GM23338 (cell line): Measurements from ENCODE around the gene EFEMP1. TPM values are rescaled to one million over a fixed set of nuclear protein-coding genes. Genes with fewer than 3 reads are reported as not detected.

Source experiments
- ATAC-seq: fragments of 200-7000 bp; cut with Tn5 transposase; 3 replicates; pipeline ENCODE4 v1.9.1; 2020
- DNase-seq: peaks from one replicate; pipeline ENCODE4 v3.0.0-alpha.2; 2015; ENCODE audit warnings: low spot score
- H2AFZ ChIP-seq: fragments of 200-600 bp; sonication (generic); 2 replicates; pipeline ENCODE4 v1.8.0; 2016; ENCODE audit warnings: antibody characterized with exemption, mild to moderate bottlenecking, moderate library complexity
- H3F3A ChIP-seq: fragments of 200-600 bp; sonication (generic); replicated peaks from 2 replicates; pipeline ENCODE4 v1.8.0; 2017; ENCODE audit warnings: antibody characterized with exemption, mixed run types, low read depth
- H3K27ac ChIP-seq: fragments of 200-600 bp; sonication (generic); 2 replicates; pipeline ENCODE4 v1.6.1; 2016; ENCODE audit warnings: low read depth
- H3K27me3 ChIP-seq: fragments of 200-600 bp; sonication (generic); 2 replicates; pipeline ENCODE4 v1.8.0; 2016; ENCODE audit warnings: mild to moderate bottlenecking, mixed run types, moderate library complexity; ENCODE audit not compliant: insufficient read depth
- H3K36me3 ChIP-seq: fragments of 200-600 bp; sonication (generic); 2 replicates; pipeline ENCODE4 v1.8.0; 2016; ENCODE audit warnings: mild to moderate bottlenecking; ENCODE audit not compliant: insufficient read depth
- H3K4me1 ChIP-seq: fragments of 200-600 bp; sonication (generic); 2 replicates; pipeline ENCODE4 v1.8.0; 2016; ENCODE audit warnings: mild to moderate bottlenecking, moderate library complexity; ENCODE audit not compliant: insufficient read depth
- H3K4me2 ChIP-seq: fragments of 200-600 bp; sonication (generic); 2 replicates; pipeline ENCODE4 v1.7.1; 2017; ENCODE audit warnings: mixed run types
- H3K4me3 ChIP-seq: fragments of 200-600 bp; sonication (generic); 2 replicates; pipeline ENCODE4 v1.6.1; 2016; ENCODE audit warnings: mixed run types
- H3K79me2 ChIP-seq: fragments of 200-600 bp; sonication (generic); replicated peaks from 2 replicates; pipeline ENCODE4 v1.8.0; 2017; ENCODE audit warnings: mild to moderate bottlenecking; ENCODE audit not compliant: insufficient read depth
- H3K9me2 ChIP-seq: fragments of 200-600 bp; sonication (generic); 2 replicates; pipeline ENCODE4 v1.8.0; 2017; ENCODE audit not compliant: insufficient read depth
- H4K20me1 ChIP-seq: fragments of 200-600 bp; sonication (generic); replicated peaks from 2 replicates; pipeline ENCODE4 v1.8.0; 2017; ENCODE audit warnings: mild to moderate bottlenecking; ENCODE audit not compliant: insufficient read depth
- H3K27ac Mint-ChIP-seq: 2 replicates; pipeline ENCODE4 v1.8.0; 2020; ENCODE audit warnings: inconsistent platforms, mild to moderate bottlenecking, moderate library complexity, mixed read lengths
- H3K27me3 Mint-ChIP-seq: 3 replicates; pipeline ENCODE4 v1.8.0; 2022; ENCODE audit warnings: low read depth, mild to moderate bottlenecking, moderate library complexity, mixed read lengths, inconsistent platforms; ENCODE audit not compliant: insufficient read depth, poor library complexity
- H3K36me3 Mint-ChIP-seq: 3 replicates; pipeline ENCODE4 v1.8.0; 2021; ENCODE audit warnings: low read depth, mild to moderate bottlenecking, inconsistent platforms, moderate library complexity, mixed read lengths
- H3K4me1 Mint-ChIP-seq: 3 replicates; pipeline ENCODE4 v1.8.0; 2020; ENCODE audit warnings: mild to moderate bottlenecking, inconsistent platforms, mixed read lengths
- H3K4me3 Mint-ChIP-seq: 3 replicates; pipeline ENCODE4 v1.8.0; 2021; ENCODE audit warnings: moderate library complexity, mild to moderate bottlenecking, inconsistent platforms, mixed read lengths
- H3K9me3 Mint-ChIP-seq: 3 replicates; pipeline ENCODE4 v1.8.0; 2020; ENCODE audit warnings: moderate library complexity, mild to moderate bottlenecking, inconsistent platforms, mixed read lengths
- CREB1 ChIP-seq: fragments of 250-450 bp; sonication (Bioruptor Pico); IDR thresholded peaks from 2 replicates; pipeline ENCODE4 v1.5.0; 2020; ENCODE audit warnings: low read depth, mild to moderate bottlenecking, moderate library complexity
- CTCF ChIP-seq, 2 experiments: fragments of 200-600 bp in 1 of 2; sonication (generic) in 1 of 2; conservative IDR thresholded peaks; 2 replicates each; pipeline versions ENCODE4 v1.5.1 to v1.6.1; 2016 to 2017; ENCODE audit warnings: antibody characterized with exemption in 2 of 2, low read depth in 2 of 2, mild to moderate bottlenecking in 2 of 2, moderate library complexity in 1 of 2
- ETS1 ChIP-seq: IDR thresholded peaks from 2 replicates; pipeline ENCODE4 v1.6.1; 2016; ENCODE audit warnings: antibody characterized with exemption
- EZH2 ChIP-seq: fragments of 200-600 bp; sonication (generic); IDR thresholded peaks from one replicate; pipeline ENCODE4 v1.8.0; 2017; ENCODE audit warnings: antibody characterized with exemption, mild to moderate bottlenecking, low read depth; ENCODE audit not compliant: unreplicated experiment
- EZH2phosphoT487 ChIP-seq: fragments of 200-600 bp; sonication (generic); IDR thresholded peaks from one replicate; pipeline ENCODE4 v1.8.1; 2018; ENCODE audit warnings: antibody characterized with exemption; ENCODE audit not compliant: unreplicated experiment
- JUNB ChIP-seq: IDR thresholded peaks from one replicate; pipeline ENCODE4 v1.6.1; 2016; ENCODE audit warnings: antibody characterized with exemption; ENCODE audit not compliant: unreplicated experiment
- NANOG ChIP-seq: IDR thresholded peaks from 2 replicates; pipeline ENCODE4 v1.6.1; 2016; ENCODE audit warnings: antibody characterized with exemption, borderline replicate concordance
- POLR2AphosphoS5 ChIP-seq: IDR thresholded peaks from 2 replicates; pipeline ENCODE4 v1.6.1; 2016; ENCODE audit warnings: antibody characterized with exemption, low read depth
- STAT1 ChIP-seq: IDR thresholded peaks from one replicate; pipeline ENCODE4 v1.6.1; 2016; ENCODE audit warnings: antibody characterized with exemption; ENCODE audit not compliant: unreplicated experiment
- ZNF114 ChIP-seq: fragments of 250-450 bp; sonication (Bioruptor Pico); IDR thresholded peaks from 2 replicates; pipeline ENCODE4 v1.5.0; 2020; ENCODE audit warnings: mild to moderate bottlenecking, moderate library complexity
- ZNF331 ChIP-seq: fragments of 250-450 bp; sonication (Bioruptor Pico); IDR thresholded peaks from 2 replicates; pipeline ENCODE4 v1.5.0; 2020; ENCODE audit warnings: low read depth, mild to moderate bottlenecking, moderate library complexity
- polyA plus RNA-seq: library from polyadenylated mRNA; unstranded; fragments of >200 nt; fragmentation: Nextera tagmentation; extraction: Ambion mirVana; gene quantifications from 2 replicates; pipeline ENCODE4 v1.2.1, GENCODE V29; 2016
- total RNA-seq: library from RNA; depleted of rRNA; stranded (reverse); fragments of >200 nt; shearing (Covaris generic); gene quantifications from 2 replicates; pipeline ENCODE4 v1.2.3, GENCODE V29; 2014
- TF ChIP-seq, protein P1 (sequence below): IDR thresholded peaks from one replicate; pipeline ENCODE4 v1.6.1; 2018; ENCODE audit warnings: antibody characterized with exemption; ENCODE audit not compliant: unreplicated experiment
- TF ChIP-seq, protein P2 (sequence below): fragments of 250-450 bp; sonication (Bioruptor Pico); IDR thresholded peaks from 2 replicates; pipeline ENCODE4 v1.5.0; 2020; ENCODE audit warnings: mild to moderate bottlenecking, moderate library complexity

The EFEMP1 gene
- total and polyA plus RNA-seq, 2 experiments from 2014 or later: 12.6 to 22.5 TPM

DNA sequence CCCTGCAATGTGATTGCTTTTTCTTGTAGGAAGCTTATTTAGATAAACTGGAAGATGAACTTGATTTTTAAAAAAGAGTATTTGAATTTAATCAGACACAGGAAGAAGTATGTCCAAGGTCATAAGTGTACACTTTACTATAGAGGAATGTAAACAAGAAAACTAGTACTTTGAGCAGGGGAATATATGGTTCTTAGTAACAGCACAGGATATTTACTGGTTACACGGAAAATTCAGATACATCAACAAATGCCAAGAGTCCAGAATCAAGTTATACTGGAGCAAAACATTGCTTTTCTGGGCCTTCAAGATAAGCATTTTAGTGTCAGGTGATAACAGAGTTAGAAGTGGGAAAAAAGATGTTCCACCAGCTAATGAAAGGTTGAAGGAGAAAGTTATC, 75.5 kb downstream of the EFEMP1 start:
- H3K9me2 ChIP-seq: no peaks in the 10 kb centered on the region
- H3K27me3 Mint-ChIP-seq: no peaks in the 10 kb centered on the region
- H3K4me1 ChIP-seq: no peaks in the 10 kb centered on the region
- H3K4me3 Mint-ChIP-seq: no peak overlapping the region
- H3K4me3 ChIP-seq: no peak overlapping the region
- ATAC-seq (no peak), DNase-seq (no peak)
- H3K4me1 Mint-ChIP-seq: no peaks in the 10 kb centered on the region
- no peaks in the 10 kb centered on the region for H3K27me3 ChIP-seq
- H2AFZ ChIP-seq: no peak overlapping the region
- H3F3A ChIP-seq: no peaks in the 10 kb centered on the region
- H3K4me2 ChIP-seq: no peak overlapping the region
- H3K36me3 Mint-ChIP-seq: no peaks in the 10 kb centered on the region
- H3K27ac Mint-ChIP-seq: no peak overlapping the region
- no peaks in the 10 kb centered on the region for H3K36me3 ChIP-seq
- no peaks in the 10 kb centered on the region for H3K79me2 ChIP-seq
- peaks cover 3% of the 10 kb centered on the region; the same call in 2 of the 3 replicates for H3K9me3 Mint-ChIP-seq
- H4K20me1 ChIP-seq: no peaks in the 10 kb centered on the region
- TF ChIP-seq STAT1 (no peak), POLR2AphosphoS5 (no peak), ZNF331 (CRISPR knock-in tag) (no peak), JUNB (no peak), ETS1 (no peak), NANOG (no peak), EZH2phosphoT487 (no peak), CREB1 (no peak), ZNF114 (CRISPR knock-in tag) (no peak), CTCF (conservative IDR thresholded peaks at IDR 0.05; ENCODE audit: low read depth in 2 of 2) (no peak), EZH2 (no peak)
- TF ChIP-seq, protein P1, sequence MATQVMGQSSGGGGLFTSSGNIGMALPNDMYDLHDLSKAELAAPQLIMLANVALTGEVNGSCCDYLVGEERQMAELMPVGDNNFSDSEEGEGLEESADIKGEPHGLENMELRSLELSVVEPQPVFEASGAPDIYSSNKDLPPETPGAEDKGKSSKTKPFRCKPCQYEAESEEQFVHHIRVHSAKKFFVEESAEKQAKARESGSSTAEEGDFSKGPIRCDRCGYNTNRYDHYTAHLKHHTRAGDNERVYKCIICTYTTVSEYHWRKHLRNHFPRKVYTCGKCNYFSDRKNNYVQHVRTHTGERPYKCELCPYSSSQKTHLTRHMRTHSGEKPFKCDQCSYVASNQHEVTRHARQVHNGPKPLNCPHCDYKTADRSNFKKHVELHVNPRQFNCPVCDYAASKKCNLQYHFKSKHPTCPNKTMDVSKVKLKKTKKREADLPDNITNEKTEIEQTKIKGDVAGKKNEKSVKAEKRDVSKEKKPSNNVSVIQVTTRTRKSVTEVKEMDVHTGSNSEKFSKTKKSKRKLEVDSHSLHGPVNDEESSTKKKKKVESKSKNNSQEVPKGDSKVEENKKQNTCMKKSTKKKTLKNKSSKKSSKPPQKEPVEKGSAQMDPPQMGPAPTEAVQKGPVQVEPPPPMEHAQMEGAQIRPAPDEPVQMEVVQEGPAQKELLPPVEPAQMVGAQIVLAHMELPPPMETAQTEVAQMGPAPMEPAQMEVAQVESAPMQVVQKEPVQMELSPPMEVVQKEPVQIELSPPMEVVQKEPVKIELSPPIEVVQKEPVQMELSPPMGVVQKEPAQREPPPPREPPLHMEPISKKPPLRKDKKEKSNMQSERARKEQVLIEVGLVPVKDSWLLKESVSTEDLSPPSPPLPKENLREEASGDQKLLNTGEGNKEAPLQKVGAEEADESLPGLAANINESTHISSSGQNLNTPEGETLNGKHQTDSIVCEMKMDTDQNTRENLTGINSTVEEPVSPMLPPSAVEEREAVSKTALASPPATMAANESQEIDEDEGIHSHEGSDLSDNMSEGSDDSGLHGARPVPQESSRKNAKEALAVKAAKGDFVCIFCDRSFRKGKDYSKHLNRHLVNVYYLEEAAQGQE: no peak
- TF ChIP-seq, protein P2, sequence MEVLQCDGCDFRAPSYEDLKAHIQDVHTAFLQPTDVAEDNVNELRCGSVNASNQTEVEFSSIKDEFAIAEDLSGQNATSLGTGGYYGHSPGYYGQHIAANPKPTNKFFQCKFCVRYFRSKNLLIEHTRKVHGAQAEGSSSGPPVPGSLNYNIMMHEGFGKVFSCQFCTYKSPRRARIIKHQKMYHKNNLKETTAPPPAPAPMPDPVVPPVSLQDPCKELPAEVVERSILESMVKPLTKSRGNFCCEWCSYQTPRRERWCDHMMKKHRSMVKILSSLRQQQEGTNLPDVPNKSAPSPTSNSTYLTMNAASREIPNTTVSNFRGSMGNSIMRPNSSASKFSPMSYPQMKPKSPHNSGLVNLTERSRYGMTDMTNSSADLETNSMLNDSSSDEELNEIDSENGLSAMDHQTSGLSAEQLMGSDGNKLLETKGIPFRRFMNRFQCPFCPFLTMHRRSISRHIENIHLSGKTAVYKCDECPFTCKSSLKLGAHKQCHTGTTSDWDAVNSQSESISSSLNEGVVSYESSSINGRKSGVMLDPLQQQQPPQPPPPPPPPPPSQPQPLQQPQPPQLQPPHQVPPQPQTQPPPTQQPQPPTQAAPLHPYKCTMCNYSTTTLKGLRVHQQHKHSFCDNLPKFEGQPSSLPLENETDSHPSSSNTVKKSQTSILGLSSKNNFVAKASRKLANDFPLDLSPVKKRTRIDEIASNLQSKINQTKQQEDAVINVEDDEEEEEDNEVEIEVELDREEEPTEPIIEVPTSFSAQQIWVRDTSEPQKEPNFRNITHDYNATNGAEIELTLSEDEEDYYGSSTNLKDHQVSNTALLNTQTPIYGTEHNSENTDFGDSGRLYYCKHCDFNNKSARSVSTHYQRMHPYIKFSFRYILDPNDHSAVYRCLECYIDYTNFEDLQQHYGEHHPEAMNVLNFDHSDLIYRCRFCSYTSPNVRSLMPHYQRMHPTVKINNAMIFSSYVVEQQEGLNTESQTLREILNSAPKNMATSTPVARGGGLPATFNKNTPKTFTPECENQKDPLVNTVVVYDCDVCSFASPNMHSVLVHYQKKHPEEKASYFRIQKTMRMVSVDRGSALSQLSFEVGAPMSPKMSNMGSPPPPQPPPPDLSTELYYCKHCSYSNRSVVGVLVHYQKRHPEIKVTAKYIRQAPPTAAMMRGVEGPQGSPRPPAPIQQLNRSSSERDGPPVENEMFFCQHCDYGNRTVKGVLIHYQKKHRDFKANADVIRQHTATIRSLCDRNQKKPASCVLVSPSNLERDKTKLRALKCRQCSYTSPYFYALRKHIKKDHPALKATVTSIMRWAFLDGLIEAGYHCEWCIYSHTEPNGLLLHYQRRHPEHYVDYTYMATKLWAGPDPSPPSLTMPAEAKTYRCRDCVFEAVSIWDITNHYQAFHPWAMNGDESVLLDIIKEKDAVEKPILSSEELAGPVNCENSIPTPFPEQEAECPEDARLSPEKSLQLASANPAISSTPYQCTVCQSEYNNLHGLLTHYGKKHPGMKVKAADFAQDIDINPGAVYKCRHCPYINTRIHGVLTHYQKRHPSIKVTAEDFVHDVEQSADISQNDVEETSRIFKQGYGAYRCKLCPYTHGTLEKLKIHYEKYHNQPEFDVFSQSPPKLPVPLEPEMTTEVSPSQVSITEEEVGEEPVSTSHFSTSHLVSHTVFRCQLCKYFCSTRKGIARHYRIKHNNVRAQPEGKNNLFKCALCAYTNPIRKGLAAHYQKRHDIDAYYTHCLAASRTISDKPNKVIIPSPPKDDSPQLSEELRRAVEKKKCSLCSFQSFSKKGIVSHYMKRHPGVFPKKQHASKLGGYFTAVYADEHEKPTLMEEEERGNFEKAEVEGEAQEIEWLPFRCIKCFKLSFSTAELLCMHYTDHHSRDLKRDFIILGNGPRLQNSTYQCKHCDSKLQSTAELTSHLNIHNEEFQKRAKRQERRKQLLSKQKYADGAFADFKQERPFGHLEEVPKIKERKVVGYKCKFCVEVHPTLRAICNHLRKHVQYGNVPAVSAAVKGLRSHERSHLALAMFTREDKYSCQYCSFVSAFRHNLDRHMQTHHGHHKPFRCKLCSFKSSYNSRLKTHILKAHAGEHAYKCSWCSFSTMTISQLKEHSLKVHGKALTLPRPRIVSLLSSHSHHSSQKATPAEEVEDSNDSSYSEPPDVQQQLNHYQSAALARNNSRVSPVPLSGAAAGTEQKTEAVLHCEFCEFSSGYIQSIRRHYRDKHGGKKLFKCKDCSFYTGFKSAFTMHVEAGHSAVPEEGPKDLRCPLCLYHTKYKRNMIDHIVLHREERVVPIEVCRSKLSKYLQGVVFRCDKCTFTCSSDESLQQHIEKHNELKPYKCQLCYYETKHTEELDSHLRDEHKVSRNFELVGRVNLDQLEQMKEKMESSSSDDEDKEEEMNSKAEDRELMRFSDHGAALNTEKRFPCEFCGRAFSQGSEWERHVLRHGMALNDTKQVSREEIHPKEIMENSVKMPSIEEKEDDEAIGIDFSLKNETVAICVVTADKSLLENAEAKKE (CRISPR knock-in tag): no peak
- H3K27ac ChIP-seq: no peak overlapping the region
